BJ (cell line): ENCODE results near the gene SYCN. TPM values are rescaled to one million over a fixed set of nuclear protein-coding genes. Genes with fewer than 3 reads are reported as not detected.

ENCODE experiments used
- CTCF ChIA-PET: fragments of 350-600 bp; formaldehyde crosslinking; extraction: SDS; loops from one replicate; lab custom pipeline; 2021; ENCODE audit warnings: antibody characterized with exemption, inconsistent platforms; lab: Yijun Ruan, JAX
- POLR2A ChIA-PET: fragments of 300-600 bp; sonication (Branson Sonifier 250); formaldehyde crosslinking; extraction: SDS; loops from one replicate; lab custom pipeline; 2021; ENCODE audit warnings: antibody characterized with exemption; lab: Charles Lee
- DNase-seq: peaks from one replicate; pipeline ENCODE4 v3.0.0-alpha.2; 2011; ENCODE audit warnings: low read depth
- H3K27me3 ChIP-seq: 2 replicates; pipeline ENCODE4 v1.6.0; 2011; ENCODE audit warnings: low read length; ENCODE audit not compliant: control insufficient read depth, insufficient read depth
- H3K36me3 ChIP-seq: 2 replicates; pipeline ENCODE4 v1.5.1; 2011; ENCODE audit warnings: low read length; ENCODE audit not compliant: control insufficient read depth, insufficient read depth
- H3K4me3 ChIP-seq: 2 replicates; pipeline ENCODE4 v1.5.1; 2011; ENCODE audit warnings: low read depth, mild to moderate bottlenecking, control low read depth, low read length
- CTCF ChIP-seq: IDR thresholded peaks from 2 replicates; pipeline ENCODE4 v1.5.1; 2011; ENCODE audit warnings: low read depth, mild to moderate bottlenecking, control low read depth, inconsistent platforms, low read length, moderate library complexity; ENCODE audit not compliant: insufficient read depth
- polyA plus RNA-seq: library from polyadenylated mRNA; depleted of rRNA; stranded (reverse); fragments of >200 nt; gene quantifications from 2 replicates; pipeline ENCODE4 v1.2.3, GENCODE V29; 2011

Gene SYCN
- polyA plus RNA-seq, 1 experiment: not detected

- peaks cover 29% of the 10 kb centered on the region for H3K27me3 ChIP-seq
- no peak for DNase-seq
- POLR2A ChIA-PET: no interaction called here
- H3K4me3 ChIP-seq: no peak within 1 kb of the TSS
- no peak for TF ChIP-seq CTCF
- CTCF ChIA-PET: interaction anchor here (0.6 to 3.5 kb wide), 3 partner anchors 10 to 34 kb away, joined by 3 to 15 read pairs (median 3); no protein-coding TSS in a partner anchor
- H3K36me3 ChIP-seq: no peaks in the 10 kb centered on the region
Observed at GRCh38 chr19:39196860-39197562, 7.1 kb downstream of the SYCN start, which contains the start of gene NCCRP1. Gene NCCRP1 (plus strand): TSS chr19:39196964. CDS start chr19:39196983, 19 bp downstream.

- H3K27me3 ChIP-seq: peaks cover 27% of the 10 kb centered on the region
- DNase-seq: no peak
Observed at GRCh38 chr19:39196320-39196719, 7.7 kb downstream of the SYCN start.

GRCh38 chr19:39195755-39196154 is 8.3 kb downstream of the SYCN start:
- ChIA-PET POLR2A (no interaction called here), CTCF (interaction anchor here (0.9 to 1.4 kb wide), 2 partner anchors 12 to 73 kb away, joined by 3 read pairs; no protein-coding TSS in a partner anchor)
- Histone ChIP-seq H3K27me3 (peaks cover 25% of the 10 kb centered on the region), H3K36me3 (no peaks in the 10 kb centered on the region), H3K4me3 (no peak overlapping the region)
- no peak for DNase-seq
- TF ChIP-seq CTCF: no peak

More at GRCh38 chr19:39196320-39196719, 7.7 kb downstream of the SYCN start:
- TF ChIP-seq CTCF: no peak
- ChIA-PET CTCF (interaction anchor here (1.4 to 3.5 kb wide), 2 partner anchors 9 to 11 kb away, joined by 3 to 15 read pairs; no protein-coding TSS in a partner anchor), POLR2A (no interaction called here)
- Histone ChIP-seq H3K36me3 (no peaks in the 10 kb centered on the region), H3K4me3 (no peak overlapping the region)

- Histone ChIP-seq H3K27me3 (peaks cover 23% of the 10 kb centered on the region), H3K4me3 (no peak overlapping the region), H3K36me3 (no peaks in the 10 kb centered on the region)
- ChIA-PET POLR2A (no interaction called here), CTCF (interaction anchor here (0.9 kb wide), 1 partner anchor 73 kb away, joined by 3 read pairs; no protein-coding TSS in a partner anchor)
- TF ChIP-seq CTCF: no peak
- DNase-seq: no peak
Observed at GRCh38 chr19:39194832-39195542, 9.1 kb downstream of the SYCN start.

- CTCF ChIA-PET: interaction anchor here (0.6 kb wide), 2 partner anchors 36 to 133 kb away, joined by 3 read pairs; no protein-coding TSS in a partner anchor
- H3K36me3 ChIP-seq: no peaks in the 10 kb centered on the region
- peaks cover 21% of the 10 kb centered on the region for H3K27me3 ChIP-seq
- no peak overlapping the region for H3K4me3 ChIP-seq
- TF ChIP-seq CTCF: no peak
- POLR2A ChIA-PET: no interaction called here
- no peak for DNase-seq
Observed at GRCh38 chr19:39193803-39194202, 10.3 kb downstream of the SYCN start.
